Liver (tissue), 9 donors: ENCODE measurements around the gene KRT4. TPM values are rescaled to one million over a fixed set of nuclear protein-coding genes. Genes with fewer than 3 reads are reported as not detected.

Source experiments
- DNase-seq: peaks from one replicate; pipeline ENCODE4 v3.0.0-alpha.2; 2017; ENCODE audit warnings: low spot score
- H3K27ac ChIP-seq, 2 donors: one replicate each; pipeline ENCODE4 v1.7.0; 2013; ENCODE audit warnings: inconsistent platforms in 2 of 2, low read length in 2 of 2, control low read depth in 1 of 2, low read depth in 1 of 2, mild to moderate bottlenecking in 1 of 2
- H3K27me3 ChIP-seq, 4 donors: one replicate each; pipeline versions ENCODE4 v1.6.1 to v1.7.0; 2013; ENCODE audit warnings: low read length in 3 of 4, inconsistent platforms in 1 of 4, mild to moderate bottlenecking in 1 of 4, moderate library complexity in 1 of 4; ENCODE audit not compliant: control insufficient read depth in 4 of 4, insufficient read depth in 4 of 4
- H3K36me3 ChIP-seq, 4 donors: one replicate each; pipeline versions ENCODE4 v1.6.1 to v1.7.0; 2013; ENCODE audit warnings: low read length in 3 of 4, mild to moderate bottlenecking in 3 of 4, low read depth in 1 of 4, moderate library complexity in 1 of 4; ENCODE audit not compliant: control insufficient read depth in 4 of 4, insufficient read depth in 3 of 4
- H3K4me1 ChIP-seq, 4 donors: one replicate each; pipeline versions ENCODE4 v1.6.1 to v1.7.0; 2013; ENCODE audit warnings: low read length in 3 of 4, mild to moderate bottlenecking in 3 of 4, moderate library complexity in 1 of 4; ENCODE audit not compliant: control insufficient read depth in 4 of 4, insufficient read depth in 4 of 4
- H3K4me3 ChIP-seq, 3 donors: one replicate each; pipeline versions ENCODE4 v1.6.1 to v1.7.0; 2013; ENCODE audit warnings: low read length in 3 of 3, control low read depth in 1 of 3, low read depth in 1 of 3, mild to moderate bottlenecking in 1 of 3
- H3K9ac ChIP-seq, 2 donors: one replicate each; pipeline ENCODE4 v1.7.0; 2013; ENCODE audit warnings: low read length in 2 of 2, mild to moderate bottlenecking in 2 of 2, moderate library complexity in 2 of 2, control low read depth in 1 of 2, low read depth in 1 of 2
- H3K9me3 ChIP-seq, 4 donors: one replicate each; pipeline versions ENCODE4 v1.6.1 to v1.7.0; 2013; ENCODE audit warnings: low read length in 3 of 4; ENCODE audit not compliant: control insufficient read depth in 4 of 4
- ATF3 ChIP-seq: IDR thresholded peaks from 2 replicates; pipeline ENCODE4 v1.6.1; 2016; ENCODE audit warnings: antibody characterized with exemption
- CTCF ChIP-seq: fragments of 150-350 bp; IDR thresholded peaks from 2 replicates; pipeline ENCODE4 v1.5.1; 2017; ENCODE audit warnings: improper control_type of control experiment, low read depth, low read length; ENCODE audit not compliant: missing input control
- EGR1 ChIP-seq, 2 donors: IDR thresholded peaks; 2 replicates each; pipeline ENCODE4 v1.6.1; 2016 to 2018; ENCODE audit warnings: antibody characterized with exemption in 2 of 2, low read depth in 2 of 2
- FOXA1 ChIP-seq: IDR thresholded peaks from 2 replicates; pipeline ENCODE4 v1.6.1; 2016; ENCODE audit warnings: antibody characterized with exemption
- FOXA2 ChIP-seq: IDR thresholded peaks from 2 replicates; pipeline ENCODE4 v1.6.1; 2016; ENCODE audit warnings: antibody characterized with exemption
- GABPA ChIP-seq, 2 donors: IDR thresholded peaks in 1 of 2; conservative IDR thresholded peaks in 1 of 2; 2 replicates each; pipeline ENCODE4 v1.6.1; 2016; ENCODE audit warnings: antibody characterized with exemption in 2 of 2, mild to moderate bottlenecking in 1 of 2, moderate library complexity in 1 of 2
- HNF4G ChIP-seq: IDR thresholded peaks from 2 replicates; pipeline ENCODE4 v1.6.1; 2016; ENCODE audit warnings: antibody characterized with exemption
- JUND ChIP-seq, 2 donors: IDR thresholded peaks; 2 replicates each; pipeline ENCODE4 v1.6.1; 2016; ENCODE audit warnings: antibody characterized with exemption in 2 of 2
- MAX ChIP-seq: IDR thresholded peaks from 2 replicates; pipeline ENCODE4 v1.6.1; 2016; ENCODE audit warnings: antibody characterized with exemption
- NR2F2 ChIP-seq: IDR thresholded peaks from 2 replicates; pipeline ENCODE4 v1.6.1; 2016; ENCODE audit warnings: antibody characterized with exemption
- RAD21 ChIP-seq, 2 donors: IDR thresholded peaks; 2 replicates each; pipeline ENCODE4 v1.6.1; 2016; ENCODE audit warnings: antibody characterized with exemption in 2 of 2, mild to moderate bottlenecking in 2 of 2
- SP1 ChIP-seq: IDR thresholded peaks from 2 replicates; pipeline ENCODE4 v1.6.1; 2018; ENCODE audit warnings: antibody characterized with exemption, mild to moderate bottlenecking
- TAF1 ChIP-seq: conservative IDR thresholded peaks from 2 replicates; pipeline ENCODE4 v1.6.1; 2016; ENCODE audit warnings: antibody characterized with exemption, mild to moderate bottlenecking
- YY1 ChIP-seq: IDR thresholded peaks from 2 replicates; pipeline ENCODE4 v1.6.1; 2016; ENCODE audit warnings: antibody characterized with exemption, mild to moderate bottlenecking
- ZBTB33 ChIP-seq: IDR thresholded peaks from 2 replicates; pipeline ENCODE4 v1.6.1; 2016; ENCODE audit warnings: antibody characterized with exemption
- WGBS: extraction: QIAGEN DNeasy Blood & Tissue Kit; methylation state at CpG from one replicate; pipeline ENCODE4 v1.1.7; 2013; 5-methylcytosine and 5-hydroxymethylcytosine counted together
- polyA plus RNA-seq, 2 donors: library from polyadenylated mRNA; stranded (reverse) in 1 of 2; unstranded in 1 of 2; fragments of 200-250 nt in 1 of 2; fragments of >200 nt in 1 of 2; fragmentation: Nextera tagmentation in 1 of 2; extraction: Ambion mirVana in 1 of 2; gene quantifications; one replicate each; pipeline versions ENCODE4 v1.2.1 to v1.2.3, GENCODE V29; 2013 to 2015
- total RNA-seq, 2 donors: library from RNA; depleted of rRNA; stranded (reverse); fragments of >200 nt; gene quantifications; one replicate each; pipeline ENCODE4 v1.2.3, GENCODE V29; 2014
- donor health status: healthy.
- donor health status: healthy.
- donor health status: healthy.
- donor health status: healthy.
- donor health status: healthy.

KRT4 gene
- total and polyA plus RNA-seq, 4 donors, result 0.05 to 0.23 TPM; not detected in 2

- no peak for DNase-seq
- 86% methylated on average over 7 of the region's 7 CpGs for WGBS
These were observed 6.0 kb upstream of the KRT4 start for GRCh38 chr12:52819731-52820510.

GRCh38 chr12:52818887-52819420 is 5.0 kb upstream of the KRT4 start:
- no peak for DNase-seq
- Histone ChIP-seq H3K27ac (no peak overlapping the region), H3K27me3 (no peaks in the 10 kb centered on the region), H3K9ac (no peak overlapping the region), H3K9me3 (no peaks in the 10 kb centered on the region), H3K4me3 (no peak overlapping the region), H3K36me3 (no peaks in the 10 kb centered on the region), H3K4me1 (no peaks in the 10 kb centered on the region)
- WGBS, result 67% methylated on average over 7 of the region's 7 CpGs
- no peak for TF ChIP-seq EGR1 (IDR thresholded peaks at IDR 0.05; ENCODE audit: low read depth in 2 of 2)
- TF ChIP-seq JUND (IDR thresholded peaks at IDR 0.05), result no peak
- no peak for TF ChIP-seq RAD21 (IDR thresholded peaks at IDR 0.05)
- TF ChIP-seq HNF4G, result no peak
- TF ChIP-seq FOXA2, result no peak
- no peak for TF ChIP-seq CTCF
- no peak for TF ChIP-seq ATF3
- TF ChIP-seq NR2F2, result no peak
- no peak for TF ChIP-seq FOXA1
- no peak for TF ChIP-seq MAX
- TF ChIP-seq TAF1, result no peak
- TF ChIP-seq SP1, result no peak
- no peak for TF ChIP-seq GABPA (IDR thresholded peaks at IDR 0.05 in 1 of 2, conservative IDR thresholded peaks at IDR 0.05 in 1 of 2)

More at GRCh38 chr12:52819731-52820510, 6.0 kb upstream of the KRT4 start:
- Histone ChIP-seq H3K36me3 (no peaks in the 10 kb centered on the region), H3K4me1 (no peaks in the 10 kb centered on the region), H3K9me3 (no peaks in the 10 kb centered on the region), H3K27me3 (no peaks in the 10 kb centered on the region), H3K27ac (no peak overlapping the region), H3K4me3 (no peak overlapping the region), H3K9ac (no peak overlapping the region)
- no peak for TF ChIP-seq SP1
- no peak for TF ChIP-seq CTCF
- TF ChIP-seq TAF1, result no peak
- no peak for TF ChIP-seq ATF3
- TF ChIP-seq YY1, result no peak
- no peak for TF ChIP-seq JUND (IDR thresholded peaks at IDR 0.05)
- no peak for TF ChIP-seq FOXA1
- no peak for TF ChIP-seq NR2F2
- no peak for TF ChIP-seq FOXA2
- no peak for TF ChIP-seq MAX
- TF ChIP-seq ZBTB33, result no peak
